Mesenchymal stem cell (in vitro differentiated cells and primary cell): ENCODE measurements around the gene TDP2.

ENCODE experiments used
- DNase-seq: peaks from one replicate; pipeline ENCODE4 v3.0.0-alpha.2; 2013
- H2AFZ ChIP-seq: one replicate; pipeline ENCODE4 v1.6.1; 2013; ENCODE audit warnings: low read depth, mild to moderate bottlenecking, control low read depth, inconsistent platforms, low read length, moderate library complexity
- H2AK5ac ChIP-seq: 2 replicates; pipeline ENCODE4 v1.6.1; 2013; ENCODE audit warnings: low read length, moderate library complexity, mild to moderate bottlenecking, inconsistent platforms; ENCODE audit not compliant: severe bottlenecking
- H2BK120ac ChIP-seq: one replicate; pipeline ENCODE4 v1.6.1; 2013; ENCODE audit warnings: low read depth, mild to moderate bottlenecking, inconsistent platforms, low read length, moderate library complexity
- H2BK12ac ChIP-seq, 2 experiments: one replicate each; pipeline ENCODE4 v1.6.1; 2013; ENCODE audit warnings: inconsistent platforms in 2 of 2, low read length in 2 of 2, mild to moderate bottlenecking in 2 of 2, moderate library complexity in 2 of 2, control low read depth in 1 of 2
- H2BK15ac ChIP-seq: one replicate; pipeline ENCODE4 v1.6.1; 2013; ENCODE audit warnings: mild to moderate bottlenecking, low read depth, inconsistent platforms; ENCODE audit not compliant: poor library complexity, severe bottlenecking
- H2BK5ac ChIP-seq: 2 replicates; pipeline ENCODE4 v1.6.1; 2013; ENCODE audit warnings: low read depth, mild to moderate bottlenecking, low read length, control low read depth, inconsistent platforms; ENCODE audit not compliant: poor library complexity, severe bottlenecking
- H3K14ac ChIP-seq, 2 experiments: one replicate each; pipeline ENCODE4 v1.6.1; 2013; ENCODE audit warnings: inconsistent platforms in 2 of 2, low read length in 2 of 2, control low read depth in 1 of 2, mild to moderate bottlenecking in 1 of 2, moderate library complexity in 1 of 2
- H3K18ac ChIP-seq, 2 experiments: one replicate each; pipeline ENCODE4 v1.6.1; 2013; ENCODE audit warnings: inconsistent platforms in 2 of 2, low read length in 2 of 2, control low read depth in 1 of 2, low read depth in 1 of 2, mild to moderate bottlenecking in 1 of 2
- H3K23ac ChIP-seq, 2 experiments: one replicate each; pipeline ENCODE4 v1.6.1; 2013; ENCODE audit warnings: inconsistent platforms in 2 of 2, low read length in 2 of 2, mild to moderate bottlenecking in 2 of 2, moderate library complexity in 2 of 2, control low read depth in 1 of 2
- H3K27ac ChIP-seq: 2 replicates; pipeline ENCODE4 v1.5.1; 2013; ENCODE audit warnings: mild to moderate bottlenecking, moderate library complexity, low read length, control low read depth, inconsistent platforms; ENCODE audit not compliant: poor library complexity, severe bottlenecking
- H3K27me3 ChIP-seq, 2 experiments: 2 replicates each; pipeline versions ENCODE4 v1.6.1 to v1.7.0; 2013; ENCODE audit warnings: low read length in 2 of 2, mild to moderate bottlenecking in 2 of 2, moderate library complexity in 2 of 2, control low read depth in 1 of 2, inconsistent platforms in 1 of 2; ENCODE audit not compliant: control insufficient read depth in 1 of 2, insufficient read depth in 1 of 2
- H3K36me3 ChIP-seq, 2 experiments: 2 replicates each; pipeline versions ENCODE4 v1.6.1 to v1.7.0; 2013; ENCODE audit warnings: low read length in 2 of 2, control low read depth in 1 of 2, inconsistent platforms in 1 of 2, low read depth in 1 of 2, mild to moderate bottlenecking in 1 of 2; ENCODE audit not compliant: insufficient read depth in 2 of 2, control insufficient read depth in 1 of 2
- H3K4ac ChIP-seq, 2 experiments: one replicate each; pipeline ENCODE4 v1.6.1; 2013; ENCODE audit warnings: inconsistent platforms in 2 of 2, low read length in 2 of 2, mild to moderate bottlenecking in 2 of 2, moderate library complexity in 2 of 2, control low read depth in 1 of 2, low read depth in 1 of 2
- H3K4me1 ChIP-seq: 2 replicates; pipeline ENCODE4 v1.6.1; 2013; ENCODE audit warnings: low read depth, low read length, control low read depth; ENCODE audit not compliant: control insufficient read depth, insufficient read depth
- H3K4me2 ChIP-seq: 2 replicates; pipeline ENCODE4 v1.6.1; 2013; ENCODE audit warnings: low read length, mild to moderate bottlenecking, inconsistent platforms; ENCODE audit not compliant: poor library complexity, severe bottlenecking
- H3K4me3 ChIP-seq, 2 experiments: 2 replicates each; pipeline versions ENCODE4 v1.5.1 to v1.7.0; 2013; ENCODE audit warnings: low read length in 2 of 2, mild to moderate bottlenecking in 2 of 2, control low read depth in 1 of 2, low read depth in 1 of 2; ENCODE audit not compliant: insufficient read depth in 1 of 2
- H3K79me1 ChIP-seq: replicated peaks from 2 replicates; pipeline ENCODE4 v1.6.1; 2013; ENCODE audit warnings: mild to moderate bottlenecking, control low read depth, low read length, inconsistent platforms; ENCODE audit not compliant: poor library complexity, severe bottlenecking
- H3K9ac ChIP-seq: 2 replicates; pipeline ENCODE4 v1.7.0; 2013; ENCODE audit warnings: mild to moderate bottlenecking, low read length, moderate library complexity
- H3K9me3 ChIP-seq: 2 replicates; pipeline ENCODE4 v1.7.0; 2013; ENCODE audit warnings: mild to moderate bottlenecking, low read length; ENCODE audit not compliant: control insufficient read depth
- H4K8ac ChIP-seq: one replicate; pipeline ENCODE4 v1.6.1; 2013; ENCODE audit warnings: inconsistent platforms, mild to moderate bottlenecking, low read length, moderate library complexity
- H4K91ac ChIP-seq: one replicate; pipeline ENCODE4 v1.6.1; 2013; ENCODE audit warnings: mild to moderate bottlenecking, low read length, inconsistent platforms
- WGBS: methylation state at CpG from one replicate; pipeline ENCODE4 v1.1.7; 2013; ENCODE audit warnings: mixed read lengths; 5-methylcytosine and 5-hydroxymethylcytosine counted together

Gene TDP2

GRCh38 chr6:24632573-24632972 is 34.1 kb downstream of the TDP2 start:
- Histone ChIP-seq H2AK5ac (no peak overlapping the region), H2BK15ac (no peak overlapping the region), H2BK12ac (no peak overlapping the region), H3K79me1 (no peaks in the 10 kb centered on the region), H3K27me3 (no peaks in the 10 kb centered on the region), H2BK5ac (no peak overlapping the region), H3K4me1 (no peaks in the 10 kb centered on the region), H3K36me3 (no peaks in the 10 kb centered on the region), H3K9me3 (peaks cover 4% of the 10 kb centered on the region), H3K14ac (no peak overlapping the region), H2AFZ (no peak overlapping the region), H3K18ac (no peak overlapping the region), H3K4me3 (no peak overlapping the region), H3K27ac (no peak overlapping the region), H4K91ac (no peak overlapping the region), H3K4ac (no peak overlapping the region), H4K8ac (no peak overlapping the region), H3K4me2 (no peak overlapping the region), H2BK120ac (no peak overlapping the region), H3K9ac (no peak overlapping the region), H3K23ac (no peak overlapping the region)
- no CpG with 5 or more reads among the region's 1 CpG for WGBS
- no peak for DNase-seq

DNA sequence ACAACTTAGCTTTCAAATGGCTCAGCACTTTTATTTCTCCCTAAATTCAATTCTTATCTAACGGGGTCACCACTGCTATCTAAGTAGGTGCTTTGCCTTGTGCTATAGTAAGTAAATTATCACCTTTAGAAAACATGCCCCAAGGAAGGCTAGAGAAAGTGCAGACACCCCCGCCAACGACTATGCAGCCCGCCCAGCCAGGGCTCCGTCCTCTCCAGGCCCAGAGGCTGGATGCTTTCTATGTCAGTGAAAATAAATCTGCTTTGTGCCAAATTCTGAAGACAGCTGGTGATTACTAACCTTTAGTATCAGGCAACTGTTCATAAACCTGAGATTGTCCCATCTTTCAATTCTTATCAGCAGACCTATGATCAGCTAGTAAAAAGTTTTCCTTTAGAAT is 35.0 kb downstream of the TDP2 start:
- Histone ChIP-seq H3K27me3 (peaks cover 0 to 3% of the 10 kb centered on the region in 2 experiments), H3K14ac (no peak overlapping the region), H3K4me2 (no peak overlapping the region), H2BK15ac (no peak overlapping the region), H2BK120ac (no peak overlapping the region), H3K4ac (no peak overlapping the region), H3K18ac (no peak overlapping the region), H3K27ac (no peak overlapping the region), H2BK5ac (no peak overlapping the region), H4K8ac (no peak overlapping the region), H2BK12ac (no peak overlapping the region), H3K4me1 (no peaks in the 10 kb centered on the region), H3K36me3 (no peaks in the 10 kb centered on the region), H3K79me1 (no peaks in the 10 kb centered on the region), H2AK5ac (no peak overlapping the region), H3K9ac (no peak overlapping the region), H3K9me3 (peaks cover 4% of the 10 kb centered on the region), H4K91ac (no peak overlapping the region), H2AFZ (no peak overlapping the region), H3K23ac (no peak overlapping the region), H3K4me3 (no peak overlapping the region)
- WGBS, result 56% methylated on average over 4 of the region's 5 CpGs
- DNase-seq, result no peak

DNA sequence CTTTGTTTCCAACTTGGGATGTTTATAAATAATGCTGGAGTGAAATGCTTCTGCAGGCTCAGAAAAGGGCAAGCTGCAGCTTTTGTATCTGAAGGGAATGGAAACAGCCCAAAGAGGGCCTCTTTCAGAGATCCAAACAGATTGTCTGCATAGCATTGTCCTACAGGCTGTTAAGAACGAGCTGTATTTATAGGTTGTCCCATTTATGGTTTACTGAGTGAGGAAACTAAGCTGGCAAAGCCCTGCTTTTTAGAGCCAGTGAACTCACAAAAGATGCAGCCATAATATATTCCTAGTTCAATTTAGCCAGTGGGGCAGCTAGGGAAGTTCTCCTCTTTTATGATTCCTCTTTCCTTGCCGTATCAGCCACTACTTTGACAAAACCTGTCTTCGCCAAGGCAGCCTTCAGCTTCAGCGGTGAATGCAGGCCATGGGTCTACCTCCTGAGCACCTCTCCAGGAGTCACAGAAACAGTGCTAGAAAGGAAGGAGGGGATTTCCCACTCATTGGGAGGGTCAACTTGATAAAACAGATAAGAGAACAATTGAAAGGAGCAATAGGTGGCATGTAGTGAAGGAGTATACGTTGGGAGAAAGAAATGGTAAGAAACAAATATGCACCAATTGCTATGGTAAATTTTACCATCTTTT is 35.7 kb downstream of the TDP2 start:
- H3K18ac ChIP-seq, result no peak overlapping the region
- H2BK5ac ChIP-seq, result no peak overlapping the region
- no peaks in the 10 kb centered on the region for H3K79me1 ChIP-seq
- H3K4me2 ChIP-seq, result no peak overlapping the region
- H2BK120ac ChIP-seq, result no peak overlapping the region
- H3K4ac ChIP-seq, result no peak overlapping the region
- no peak overlapping the region for H3K27ac ChIP-seq
- H4K91ac ChIP-seq, result no peak overlapping the region
- no peak overlapping the region for H2AK5ac ChIP-seq
- H2AFZ ChIP-seq, result no peak overlapping the region
- DNase-seq, result no peak
- peaks cover 0 to 3% of the 10 kb centered on the region in 2 experiments for H3K27me3 ChIP-seq
- no peak overlapping the region for H3K23ac ChIP-seq
- whole genome bisulfite sequencing, result 57% methylated on average over 4 of the region's 5 CpGs
- H3K4me1 ChIP-seq, result no peaks in the 10 kb centered on the region
- H3K9ac ChIP-seq, result no peak overlapping the region
- no peaks in the 10 kb centered on the region for H3K36me3 ChIP-seq
- H3K4me3 ChIP-seq, result no peak overlapping the region
- H4K8ac ChIP-seq, result no peak overlapping the region
- no peak overlapping the region for H3K14ac ChIP-seq
- peaks cover 4% of the 10 kb centered on the region for H3K9me3 ChIP-seq
- no peak overlapping the region for H2BK15ac ChIP-seq
- H2BK12ac ChIP-seq, result no peak overlapping the region

DNA sequence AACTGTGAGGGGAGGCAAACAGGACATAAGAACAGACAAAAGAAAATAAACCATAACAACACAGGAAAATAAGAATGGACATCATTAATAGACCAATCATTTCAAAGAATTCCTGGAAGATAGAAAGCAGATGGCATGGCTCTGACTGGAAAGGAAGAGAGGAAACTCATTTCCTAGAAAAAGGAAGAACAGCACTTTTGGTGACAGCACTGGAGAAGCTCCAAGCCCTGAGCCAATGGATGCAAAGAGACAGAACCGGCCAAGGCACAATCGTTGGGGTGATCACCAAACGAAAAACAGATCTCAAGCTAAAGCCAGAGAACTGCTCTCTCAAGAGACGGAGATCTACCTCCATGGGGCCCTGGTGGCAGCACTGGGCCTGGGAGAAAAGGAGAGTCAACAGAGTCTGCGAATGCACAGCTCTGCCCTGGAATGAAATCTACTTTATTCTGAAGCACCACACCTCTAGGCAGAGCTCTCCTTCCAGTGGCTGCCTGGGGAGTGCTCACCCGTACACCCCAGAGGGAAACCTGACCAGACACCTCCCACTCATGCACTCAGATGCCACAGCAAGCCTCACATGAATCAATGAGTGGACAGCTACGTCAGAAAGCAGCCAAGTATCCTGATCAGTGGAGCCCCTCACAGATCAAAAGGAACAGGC is 44.9 kb downstream of the TDP2 start:
- Histone ChIP-seq H3K9ac (no peak overlapping the region), H3K27ac (no peak overlapping the region), H4K91ac (no peak overlapping the region), H2AK5ac (no peak overlapping the region), H3K27me3 (no peaks in the 10 kb centered on the region), H3K23ac (no peak overlapping the region), H3K18ac (no peak overlapping the region), H3K4me3 (no peak overlapping the region), H3K14ac (no peak overlapping the region), H3K4ac (no peak overlapping the region), H2BK12ac (no peak overlapping the region), H3K79me1 (no peaks in the 10 kb centered on the region), H2BK5ac (no peak overlapping the region), H2AFZ (no peak overlapping the region), H2BK120ac (no peak overlapping the region), H3K36me3 (no peaks in the 10 kb centered on the region), H3K4me2 (no peak overlapping the region), H3K9me3 (no peaks in the 10 kb centered on the region), H2BK15ac (no peak overlapping the region), H4K8ac (no peak overlapping the region), H3K4me1 (no peaks in the 10 kb centered on the region)
- WGBS, result 77% methylated on average over 6 of the region's 7 CpGs
- DNase-seq, result no peak
